ENCODE data around the gene CGB1. TPM values are rescaled to one million over a fixed set of nuclear protein-coding genes. Genes with fewer than 3 reads are reported as not detected.

CGB1 gene
- polyA plus RNA-seq, 1 donor (not counting 4 experiments of a cell fraction or from before 2014, with no cell fraction given), result not detected

GRCh38 chr19:49061445-49061844, 24.8 kb upstream of the CGB1 start:
- Histone ChIP-seq H3K9ac (ENCODE audit: control insufficient read depth, extremely low read depth, insufficient read depth, low read length) (no peak overlapping the region), H3K4me1 (ENCODE audit: control insufficient read depth, extremely low read depth, insufficient read depth, low read length) (peaks cover 26% of the 10 kb centered on the region), H3K9me3 (ENCODE audit: control insufficient read depth, low read depth, low read length) (no peaks in the 10 kb centered on the region), H2AFZ (ENCODE audit: control insufficient read depth, low read length) (no peak overlapping the region), H3K27ac (ENCODE audit: control insufficient read depth, insufficient read depth, low read length) (no peak overlapping the region), H3K9me1 (ENCODE audit: control insufficient read depth, extremely low read depth, insufficient read depth, low read length) (peaks cover 2% of the 10 kb centered on the region), H3K4me2 (ENCODE audit: control insufficient read depth, extremely low read depth, insufficient read depth, low read depth, low read length) (no peak overlapping the region), H3K36me3 (ENCODE audit: control insufficient read depth in 2 of 2, extremely low read depth in 1 of 2, insufficient read depth in 2 of 2, low read length in 2 of 2) (peaks cover 3 to 4% of the 10 kb centered on the region in 2 experiments), H3K79me2 (ENCODE audit: control insufficient read depth, insufficient read depth, low read length) (no peaks in the 10 kb centered on the region), H3K27me3 (ENCODE audit: control insufficient read depth, extremely low read depth, insufficient read depth, low read length) (peaks cover 4% of the 10 kb centered on the region), H4K20me1 (ENCODE audit: control insufficient read depth, extremely low read depth, insufficient read depth, low read length) (no peaks in the 10 kb centered on the region), H3K4me3 (ENCODE audit: control insufficient read depth in 2 of 3, extremely low read depth in 1 of 3, insufficient read depth in 2 of 3, low read depth in 1 of 3, low read length in 3 of 3) (no peak overlapping the region)
- TF ChIP-seq CTCF (optimal IDR thresholded peaks at IDR 0.05 in 1 of 3, IDR thresholded peaks at IDR 0.05 in 1 of 3, conservative IDR thresholded peaks at IDR 0.05 in 1 of 3; ENCODE audit: extremely low read depth in 1 of 3, insufficient read depth in 2 of 3, low read length in 3 of 3), result no peak
- TF ChIP-seq EZH2 (IDR thresholded peaks at IDR 0.05; ENCODE audit: low read length), result no peak
- dilution Hi-C loops (cut with MboI; ENCODE audit: extremely low pct_ligation_motif_present, low sequenced_read_pairs), result no loop called here
- DNase-seq (ENCODE audit: low read depth, low spot score) (no peak), FAIRE-seq (no peak)

- Histone ChIP-seq H3K4me2 (ENCODE audit: control insufficient read depth, extremely low read depth, insufficient read depth, low read depth, low read length) (no peak overlapping the region), H3K4me1 (ENCODE audit: control insufficient read depth, extremely low read depth, insufficient read depth, low read length) (peaks cover 26% of the 10 kb centered on the region), H4K20me1 (ENCODE audit: control insufficient read depth, extremely low read depth, insufficient read depth, low read length) (no peaks in the 10 kb centered on the region), H2AFZ (ENCODE audit: control insufficient read depth, low read length) (no peak overlapping the region), H3K9ac (ENCODE audit: control insufficient read depth, extremely low read depth, insufficient read depth, low read length) (no peak overlapping the region), H3K36me3 (ENCODE audit: control insufficient read depth in 2 of 2, extremely low read depth in 1 of 2, insufficient read depth in 2 of 2, low read length in 2 of 2) (peaks cover 3 to 4% of the 10 kb centered on the region in 2 experiments), H3K27me3 (ENCODE audit: control insufficient read depth, extremely low read depth, insufficient read depth, low read length) (peaks cover 2% of the 10 kb centered on the region), H3K27ac (ENCODE audit: control insufficient read depth, insufficient read depth, low read length) (no peak overlapping the region), H3K79me2 (ENCODE audit: control insufficient read depth, insufficient read depth, low read length) (no peaks in the 10 kb centered on the region), H3K4me3 (ENCODE audit: control insufficient read depth in 2 of 3, extremely low read depth in 1 of 3, insufficient read depth in 2 of 3, low read depth in 1 of 3, low read length in 3 of 3) (no peak overlapping the region), H3K9me1 (ENCODE audit: control insufficient read depth, extremely low read depth, insufficient read depth, low read length) (peaks cover 2% of the 10 kb centered on the region), H3K9me3 (ENCODE audit: control insufficient read depth, low read depth, low read length) (no peaks in the 10 kb centered on the region)
- TF ChIP-seq EZH2 (IDR thresholded peaks at IDR 0.05; ENCODE audit: low read length), result no peak
- no peak for TF ChIP-seq CTCF (optimal IDR thresholded peaks at IDR 0.05 in 1 of 3, IDR thresholded peaks at IDR 0.05 in 1 of 3, conservative IDR thresholded peaks at IDR 0.05 in 1 of 3; ENCODE audit: extremely low read depth in 1 of 3, insufficient read depth in 2 of 3, low read length in 3 of 3)
- dilution Hi-C loops (cut with MboI; ENCODE audit: extremely low pct_ligation_motif_present, low sequenced_read_pairs), result no loop called here
- DNase-seq (ENCODE audit: low read depth, low spot score) (no peak), FAIRE-seq (no peak)
Observed at GRCh38 chr19:49061000-49061399, 24.3 kb upstream of the CGB1 start.
